Fibroblast of villous mesenchyme (primary cell): ENCODE measurements around the gene YEATS2. TPM values are rescaled to one million over a fixed set of nuclear protein-coding genes. Genes with fewer than 3 reads are reported as not detected.
"Not testable (repeated sequence)": the region's sequence is repeated elsewhere in the genome, so short reads cannot be mapped to it uniquely, and the experiment has no call there.

Experiments used
- DNase-seq: peaks from one replicate; pipeline ENCODE4 v3.0.0-alpha.2; 2010; ENCODE audit warnings: low read depth
- H3K4me3 ChIP-seq: 2 replicates; pipeline ENCODE4 v1.5.1; 2011; ENCODE audit warnings: low read depth, mild to moderate bottlenecking, low read length
- CTCF ChIP-seq: IDR thresholded peaks from 2 replicates; pipeline ENCODE4 v1.5.1; 2012; ENCODE audit warnings: low read depth, mild to moderate bottlenecking, low read length; ENCODE audit not compliant: insufficient read depth
- total RNA-seq: library from RNA; depleted of rRNA; stranded (reverse); fragments of >200 nt; gene quantifications from 2 replicates; pipeline ENCODE4 v1.2.3, GENCODE V29; 2012

Gene YEATS2
- total RNA-seq, 1 donor = 57.0 TPM

GRCh38 chr3:183774631-183775030 is 77.0 kb downstream of the YEATS2 start:
- DNase-seq = no peak
- TF ChIP-seq CTCF = no peak
- no peak overlapping the region for H3K4me3 ChIP-seq

- TF ChIP-seq CTCF = no peak
- no peak overlapping the region for H3K4me3 ChIP-seq
- no peak for DNase-seq
These were observed 78.2 kb downstream of the YEATS2 start for GRCh38 chr3:183775781-183776180.

GRCh38 chr3:183776451-183776850 is 78.9 kb downstream of the YEATS2 start:
- not testable (repeated sequence) for H3K4me3 ChIP-seq, DNase-seq

- no peak overlapping the region for H3K4me3 ChIP-seq
- no peak for TF ChIP-seq CTCF
- DNase-seq = no peak
These were observed 79.5 kb downstream of the YEATS2 start for GRCh38 chr3:183777016-183777618.

GRCh38 chr3:183779896-183780465 is 82.4 kb downstream of the YEATS2 start:
- DNase-seq = peak; percentile 31
- no peak overlapping the region for H3K4me3 ChIP-seq
- no peak for TF ChIP-seq CTCF

- DNase-seq = no peak
- no peak for TF ChIP-seq CTCF
- H3K4me3 ChIP-seq = no peak overlapping the region
These were observed 83.6 kb downstream of the YEATS2 start for GRCh38 chr3:183781246-183781645.

GRCh38 chr3:183782576-183783276 is 85.1 kb downstream of the YEATS2 start:
- TF ChIP-seq CTCF = no peak
- H3K4me3 ChIP-seq = no peak overlapping the region
- DNase-seq = no peak

- peak; percentile 34 for DNase-seq
- not testable (repeated sequence) for H3K4me3 ChIP-seq
These were observed 86.9 kb downstream of the YEATS2 start for GRCh38 chr3:183784503-183784902.
